ENCODE results near the gene ZDHHC22. TPM values are rescaled to one million over a fixed set of nuclear protein-coding genes. Genes with fewer than 3 reads are reported as not detected.

ZDHHC22 gene
- total RNA-seq, 4 donors from 2014 or later = 0.12 to 0.40 TPM; not detected in 2

- H3K36me3 ChIP-seq = peaks cover 0 to 48% of the 10 kb centered on the region in 2 donors
- peaks cover 19 to 98% (median 31%) of the 10 kb centered on the region in 3 donors for H3K4me1 ChIP-seq
- ATAC-seq = no peak
Observed at GRCh38 chr14:77106666-77107065, 34.9 kb downstream of the ZDHHC22 start.

GRCh38 chr14:77105145-77105939 is 36.2 kb downstream of the ZDHHC22 start:
- TF ChIP-seq POLR2A (IDR thresholded peaks at IDR 0.05) (no peak), POLR2AphosphoS5 (IDR thresholded peaks at IDR 0.05) (no peak), EP300 (IDR thresholded peaks at IDR 0.05) (no peak), CTCF (IDR thresholded peaks at IDR 0.05) (no peak)
- H3K9me3 ChIP-seq = no peaks in the 10 kb centered on the region
- no peaks in the 10 kb centered on the region for H3K27me3 ChIP-seq
- H3K36me3 ChIP-seq = peaks cover 0 to 44% of the 10 kb centered on the region in 2 donors
- H3K4me1 ChIP-seq = peaks cover 19 to 98% (median 32%) of the 10 kb centered on the region in 3 donors
- H3K27ac ChIP-seq = peak overlapping the region; percentile 54 to 97 (median 66)
- H3K4me3 ChIP-seq = no peak overlapping the region
- ATAC-seq = no peak
- 38 to 48% methylated on average over 6 of the region's 6 CpGs for WGBS, 2 donors (ENCODE audit: low coverage in 1 of 2)

More at GRCh38 chr14:77106666-77107065, 34.9 kb downstream of the ZDHHC22 start:
- 42 to 53% methylated on average over 3 of the region's 3 CpGs for WGBS, 2 donors (ENCODE audit: low coverage in 1 of 2)
- H3K27me3 ChIP-seq = no peaks in the 10 kb centered on the region
- H3K27ac ChIP-seq = peak overlapping the region; percentile 52 to 97 (median 66)
- H3K4me3 ChIP-seq = no peak overlapping the region
- H3K9me3 ChIP-seq = no peaks in the 10 kb centered on the region
- TF ChIP-seq CTCF (IDR thresholded peaks at IDR 0.05) (no peak), POLR2AphosphoS5 (IDR thresholded peaks at IDR 0.05) (no peak), EP300 (IDR thresholded peaks at IDR 0.05) (no peak), POLR2A (IDR thresholded peaks at IDR 0.05) (no peak)

GRCh38 chr14:77104393-77104792 is 37.2 kb downstream of the ZDHHC22 start:
- Histone ChIP-seq H3K27me3 (no peaks in the 10 kb centered on the region), H3K4me3 (no peak overlapping the region), H3K36me3 (peaks cover 0 to 35% of the 10 kb centered on the region in 2 donors), H3K9me3 (no peaks in the 10 kb centered on the region), H3K4me1 (peaks cover 19 to 98% (median 36%) of the 10 kb centered on the region in 3 donors), H3K27ac (peak overlapping the region in 3 of 4 donors; percentile 60 to 97 (median 68))
- 79 to 86% methylated on average over 3 of the region's 3 CpGs for WGBS, 2 donors (ENCODE audit: low coverage in 1 of 2)
- ATAC-seq = no peak
- TF ChIP-seq EP300 (IDR thresholded peaks at IDR 0.05) (no peak), CTCF (IDR thresholded peaks at IDR 0.05) (no peak), POLR2A (IDR thresholded peaks at IDR 0.05) (no peak), POLR2AphosphoS5 (IDR thresholded peaks at IDR 0.05) (no peak)

- WGBS, 2 donors (ENCODE audit: low coverage in 1 of 2) = 89 to 94% methylated on average over 2 to 4 of the region's 6 CpGs
- TF ChIP-seq CTCF (IDR thresholded peaks at IDR 0.05) = no peak
- no peak for TF ChIP-seq POLR2A (IDR thresholded peaks at IDR 0.05)
- no peak for TF ChIP-seq POLR2AphosphoS5 (IDR thresholded peaks at IDR 0.05)
- TF ChIP-seq EP300 (IDR thresholded peaks at IDR 0.05) = no peak
- Histone ChIP-seq H3K27ac (peak overlapping the region in 3 of 4 donors; percentile 60 to 97 (median 68)), H3K36me3 (peaks cover 0 to 32% of the 10 kb centered on the region in 2 donors), H3K4me1 (peaks cover 19 to 100% (median 40%) of the 10 kb centered on the region in 3 donors), H3K27me3 (no peaks in the 10 kb centered on the region), H3K4me3 (no peak overlapping the region), H3K9me3 (no peaks in the 10 kb centered on the region)
- ATAC-seq = no peak
Observed at GRCh38 chr14:77103951-77104350, 37.6 kb downstream of the ZDHHC22 start.

- Histone ChIP-seq H3K4me1 (peaks cover 19 to 99% (median 41%) of the 10 kb centered on the region in 3 donors), H3K27ac (peak overlapping the region; percentile 27 to 97 (median 64)), H3K36me3 (peaks cover 0 to 28% of the 10 kb centered on the region in 2 donors), H3K27me3 (no peaks in the 10 kb centered on the region), H3K9me3 (no peaks in the 10 kb centered on the region), H3K4me3 (no peak overlapping the region)
- no peak for ATAC-seq
- TF ChIP-seq POLR2AphosphoS5 (IDR thresholded peaks at IDR 0.05) (peak; percentile 83), CTCF (IDR thresholded peaks at IDR 0.05) (no peak)
Observed at GRCh38 chr14:77103475-77103874, 38.1 kb downstream of the ZDHHC22 start.
